T-helper 17 cell (primary cell): Measurements from ENCODE around the gene C13orf42. TPM values are rescaled to one million over a fixed set of nuclear protein-coding genes. Genes with fewer than 3 reads are reported as not detected.

Experiments
- total RNA-seq, 4 donors: library from RNA in 2 of 4; stranded (reverse) in 2 of 4; gene quantifications; one replicate each; pipeline ENCODE4 v1.2.3 and lab custom pipeline; 2022 to 2026

C13orf42 gene
- total RNA-seq, 2 donors from 2014 or later = not detected

Other genes with a start within 250 kb of the C13orf42 start
- gene RNASEH2B, start 201.5 kb downstream of the C13orf42 start, total RNA-seq = 10 to 100 TPM; 64.2 to 66.0 TPM
- gene FAM124A, start 111.1 kb upstream of the C13orf42 start, total RNA-seq = under 1 TPM in 1 of 2 donors, not detected in 1; 0.29 TPM
- gene SERPINE3, start 228.4 kb upstream of the C13orf42 start, total RNA-seq = not detected